Spleen (tissue), 11 donors: ENCODE data around the gene CDK1. TPM values are rescaled to one million over a fixed set of nuclear protein-coding genes. Genes with fewer than 3 reads are reported as not detected.

Source experiments
- DNase-seq: peaks from one replicate; pipeline ENCODE4 v3.0.0-alpha.2; 2020
- H3K27ac ChIP-seq, 8 donors: fragments of 200-600 bp; sonication (generic) in 7 of 8; 1 replicate in 4 of 8; 2 replicates in 4 of 8; pipeline versions ENCODE4 v1.5.0 to v1.8.0; 2016 to 2021; ENCODE audit warnings: inconsistent platforms in 4 of 8, mild to moderate bottlenecking in 4 of 8, moderate library complexity in 1 of 8
- H3K27me3 ChIP-seq, 7 donors: fragments of 200-600 bp; sonication (generic) in 6 of 7; replicated peaks in 1 of 7; 1 replicate in 4 of 7; 2 replicates in 3 of 7; pipeline versions ENCODE4 v1.5.0 to v1.8.0; 2016 to 2021; ENCODE audit warnings: inconsistent platforms in 3 of 7, mild to moderate bottlenecking in 1 of 7
- H3K36me3 ChIP-seq, 6 donors: fragments of 200-600 bp; sonication (generic) in 5 of 6; 1 replicate in 4 of 6; 2 replicates in 2 of 6; pipeline versions ENCODE4 v1.5.0 to v1.8.0; 2016 to 2021; ENCODE audit warnings: inconsistent platforms in 2 of 6
- H3K4me1 ChIP-seq, 6 donors: fragments of 200-600 bp; sonication (generic) in 5 of 6; 1 replicate in 3 of 6; 2 replicates in 3 of 6; pipeline versions ENCODE4 v1.5.0 to v1.8.0; 2016 to 2021; ENCODE audit warnings: inconsistent platforms in 3 of 6
- H3K4me3 ChIP-seq, 8 donors: fragments of 200-600 bp; sonication (generic) in 7 of 8; 1 replicate in 4 of 8; 2 replicates in 4 of 8; pipeline versions ENCODE4 v1.5.0 to v1.8.0; 2016 to 2021; ENCODE audit warnings: inconsistent platforms in 4 of 8, mild to moderate bottlenecking in 4 of 8, moderate library complexity in 2 of 8
- H3K9me3 ChIP-seq, 8 donors: fragments of 200-600 bp; sonication (generic) in 7 of 8; 1 replicate in 4 of 8; 2 replicates in 4 of 8; pipeline versions ENCODE4 v1.5.0 to v1.8.0; 2016 to 2021; ENCODE audit warnings: inconsistent platforms in 4 of 8
- POLR2A ChIP-seq, 3 donors: fragments of 450-650 bp; IDR thresholded peaks; one replicate each; pipeline ENCODE4 v1.5.1; 2017; ENCODE audit warnings: antibody characterized with exemption in 3 of 3, mild to moderate bottlenecking in 1 of 3
- POLR2AphosphoS5 ChIP-seq, 3 donors: sonication (generic); formaldehyde crosslinking; IDR thresholded peaks; one replicate each; pipeline ENCODE4 v1.5.1; 2017; ENCODE audit warnings: antibody characterized with exemption in 3 of 3
- WGBS, 5 donors: extraction: QIAGEN DNeasy Blood & Tissue Kit in 3 of 5; methylation state at CpG; one replicate each; pipeline versions ENCODE4 v1.1.5 to v1.1.7; 2013 to 2018; 5-methylcytosine and 5-hydroxymethylcytosine counted together
- intact Hi-C: fragments of 100-400 bp; cut with DNase I; formaldehyde crosslinking; loops from one replicate; pipeline ENCODE4 v1.15.0; 2023; ENCODE audit warnings: low total_unique reads
- polyA plus RNA-seq, 3 donors: library from polyadenylated mRNA; stranded (reverse); fragments of 200-250 nt; gene quantifications; one replicate each; pipeline ENCODE4 v1.2.1, GENCODE V29; 2013
- total RNA-seq, 7 donors: library from RNA; depleted of rRNA in 3 of 7; stranded (reverse); fragments of >200 nt in 3 of 7; fragmentation: NEBNext Ultra II Directional in 4 of 7; extraction: Animal tissue kit (Norgen Biotek cat#: 25700) in 4 of 7; gene quantifications; one replicate each; pipeline versions ENCODE4 v1.1.0 to v1.2.1, GENCODE V29; 2016 to 2021
- TF ChIP-seq, protein P1 (sequence below), 11 experiments: fragments of 200-600 bp in 7 of 11; fragments of 450-650 bp in 4 of 11; sonication (generic) in 4 of 11; IDR thresholded peaks in 8 of 11; conservative IDR thresholded peaks in 3 of 11; 1 replicate in 7 of 11; 2 replicates in 4 of 11; pipeline versions ENCODE4 v1.4.0 to v1.8.0; 2016 to 2021; ENCODE audit warnings: antibody characterized with exemption in 11 of 11, inconsistent platforms in 4 of 11, mild to moderate bottlenecking in 1 of 11
- donor health status: healthy with polysubstance abuse.
- donor health status: DM: no; HTN: no; CAD: no; lungs with moderate emphysema.
- donor health status: DM: no; HTN: no; CAD: no.
- donor health status: Bipolar disorder and iron deficiency.
- donor health status: healthy.
- donor health status: DM: no; HTN: no; CAD: no.
- donor health status: DM: yes; HTN: yes; CAD: no.

CDK1 gene
- total and polyA plus RNA-seq, 10 donors = 4.0 to 22.7 (median 9.6) TPM

DNA sequence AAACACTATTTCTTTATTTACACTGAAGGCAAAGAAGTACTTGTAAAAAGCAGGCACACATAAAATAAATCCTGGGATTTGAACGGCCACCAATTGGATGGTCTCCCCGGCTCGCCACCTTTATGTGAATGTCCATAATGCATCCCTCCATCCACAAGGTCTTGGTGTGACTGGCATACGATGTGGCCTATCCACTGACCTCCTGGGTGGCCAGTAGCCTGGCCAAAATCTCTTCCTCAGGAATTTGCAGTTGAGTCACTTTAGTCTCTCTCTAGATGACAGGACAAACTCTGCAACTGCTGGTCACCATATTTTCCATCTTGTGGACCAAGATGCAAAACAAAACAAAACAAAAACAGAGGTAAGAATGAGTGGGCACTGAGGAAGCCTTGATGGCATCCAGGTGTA lies 39.1 kb downstream of the CDK1 start:
- intact Hi-C loops = loop anchor here (5.0 kb wide), 3 partner anchors 145 to 915 kb away; no protein-coding TSS in a partner anchor
- TF ChIP-seq POLR2AphosphoS5 (IDR thresholded peaks at IDR 0.05) = no peak
- Histone ChIP-seq H3K4me3 (no peak overlapping the region), H3K27me3 (no peaks in the 10 kb centered on the region), H3K9me3 (no peaks in the 10 kb centered on the region), H3K4me1 (peaks cover 0 to 28% (median 9%) of the 10 kb centered on the region in 6 donors), H3K36me3 (no peaks in the 10 kb centered on the region), H3K27ac (peak overlapping the region in 6 of 8 donors; percentile 28 to 61 (median 48))
- WGBS, 5 donors = 72 to 90% (median 88%) methylated on average over 4 of the region's 4 CpGs
- DNase-seq = no peak

GRCh38 chr10:60818134-60818770 lies 40.0 kb downstream of the CDK1 start:
- Histone ChIP-seq H3K4me1 (peaks cover 0 to 28% (median 9%) of the 10 kb centered on the region in 6 donors), H3K9me3 (no peaks in the 10 kb centered on the region), H3K4me3 (no peak overlapping the region), H3K27ac (peak overlapping the region in 4 of 8 donors; percentile 45 to 61 (median 53)), H3K27me3 (no peaks in the 10 kb centered on the region), H3K36me3 (no peaks in the 10 kb centered on the region)
- TF ChIP-seq POLR2AphosphoS5 (IDR thresholded peaks at IDR 0.05) (no peak), POLR2A (IDR thresholded peaks at IDR 0.05) (no peak)
- TF ChIP-seq, protein P1, sequence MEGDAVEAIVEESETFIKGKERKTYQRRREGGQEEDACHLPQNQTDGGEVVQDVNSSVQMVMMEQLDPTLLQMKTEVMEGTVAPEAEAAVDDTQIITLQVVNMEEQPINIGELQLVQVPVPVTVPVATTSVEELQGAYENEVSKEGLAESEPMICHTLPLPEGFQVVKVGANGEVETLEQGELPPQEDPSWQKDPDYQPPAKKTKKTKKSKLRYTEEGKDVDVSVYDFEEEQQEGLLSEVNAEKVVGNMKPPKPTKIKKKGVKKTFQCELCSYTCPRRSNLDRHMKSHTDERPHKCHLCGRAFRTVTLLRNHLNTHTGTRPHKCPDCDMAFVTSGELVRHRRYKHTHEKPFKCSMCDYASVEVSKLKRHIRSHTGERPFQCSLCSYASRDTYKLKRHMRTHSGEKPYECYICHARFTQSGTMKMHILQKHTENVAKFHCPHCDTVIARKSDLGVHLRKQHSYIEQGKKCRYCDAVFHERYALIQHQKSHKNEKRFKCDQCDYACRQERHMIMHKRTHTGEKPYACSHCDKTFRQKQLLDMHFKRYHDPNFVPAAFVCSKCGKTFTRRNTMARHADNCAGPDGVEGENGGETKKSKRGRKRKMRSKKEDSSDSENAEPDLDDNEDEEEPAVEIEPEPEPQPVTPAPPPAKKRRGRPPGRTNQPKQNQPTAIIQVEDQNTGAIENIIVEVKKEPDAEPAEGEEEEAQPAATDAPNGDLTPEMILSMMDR (IDR thresholded peaks at IDR 0.05 in 8 of 11, conservative IDR thresholded peaks at IDR 0.05 in 3 of 11) = no peak
- no peak for DNase-seq
- 62 to 90% (median 84%) methylated on average over 3 of the region's 3 CpGs for WGBS, 5 donors
- intact Hi-C loops = loop anchor here (5.0 kb wide), 3 partner anchors 144 to 914 kb away; no protein-coding TSS in a partner anchor

GRCh38 chr10:60819271-60819670 lies 41.0 kb downstream of the CDK1 start:
- H3K4me1 ChIP-seq = peaks cover 0 to 28% (median 9%) of the 10 kb centered on the region in 6 donors
- DNase-seq = no peak
- intact Hi-C loops = loop anchor here (5.0 kb wide), 3 partner anchors 143 to 913 kb away; no protein-coding TSS in a partner anchor
- no peaks in the 10 kb centered on the region for H3K27me3 ChIP-seq
- TF ChIP-seq, protein P1 (IDR thresholded peaks at IDR 0.05 in 8 of 11, conservative IDR thresholded peaks at IDR 0.05 in 3 of 11) = no peak
- TF ChIP-seq POLR2A (IDR thresholded peaks at IDR 0.05) (no peak), POLR2AphosphoS5 (IDR thresholded peaks at IDR 0.05) (no peak)
- H3K27ac ChIP-seq = no peak overlapping the region
- WGBS, 5 donors = 76 to 82% (median 76%) methylated on average over 6 of the region's 6 CpGs
- H3K4me3 ChIP-seq = no peak overlapping the region
- no peaks in the 10 kb centered on the region for H3K9me3 ChIP-seq
- no peaks in the 10 kb centered on the region for H3K36me3 ChIP-seq

- Histone ChIP-seq H3K4me3 (no peak overlapping the region), H3K36me3 (no peaks in the 10 kb centered on the region), H3K9me3 (no peaks in the 10 kb centered on the region), H3K27ac (no peak overlapping the region), H3K27me3 (no peaks in the 10 kb centered on the region), H3K4me1 (peaks cover 0 to 28% (median 9%) of the 10 kb centered on the region in 6 donors)
- no peak for DNase-seq
- TF ChIP-seq POLR2A (IDR thresholded peaks at IDR 0.05) = no peak
- TF ChIP-seq, protein P1 (IDR thresholded peaks at IDR 0.05 in 8 of 11, conservative IDR thresholded peaks at IDR 0.05 in 3 of 11) = peak in 1 of 11 experiments; percentile 13
- 44 to 54% (median 52%) methylated on average over 6 of the region's 6 CpGs for WGBS, 5 donors
- intact Hi-C loops = no loop called here
These were observed 41.9 kb downstream of the CDK1 start for GRCh38 chr10:60820093-60820754.
